HEK293 (cell line): ENCODE results near the gene SIRT7.

Experiments
- CTCF ChIP-seq: fragments of 450-650 bp; formaldehyde crosslinking; IDR thresholded peaks from 2 replicates; pipeline ENCODE4 v1.5.1; 2016; ENCODE audit warnings: missing biosample characterization, missing genetic modification characterization
- HOXC10 ChIP-seq: sonication (generic); formaldehyde crosslinking; IDR thresholded peaks from 2 replicates; pipeline ENCODE4 v1.8.1; 2023; ENCODE audit warnings: mild to moderate bottlenecking, missing genetic modification reagents
- REST ChIP-seq: fragments of 450-650 bp; formaldehyde crosslinking; IDR thresholded peaks from 2 replicates; pipeline ENCODE4 v1.5.1; 2016; ENCODE audit warnings: missing biosample characterization, missing genetic modification characterization
- SETDB1 ChIP-seq: IDR thresholded peaks from one replicate; pipeline ENCODE4 v1.6.1; 2017; ENCODE audit warnings: mild to moderate bottlenecking, low read length, moderate library complexity, mixed read lengths; ENCODE audit not compliant: insufficient read length
- YY1 ChIP-seq: fragments of 450-650 bp; formaldehyde crosslinking; IDR thresholded peaks from 2 replicates; pipeline ENCODE4 v1.5.1; 2018; ENCODE audit warnings: missing biosample characterization, missing genetic modification characterization
- ZBTB1 ChIP-seq: fragments of 450-650 bp; formaldehyde crosslinking; IDR thresholded peaks from 2 replicates; pipeline ENCODE4 v1.5.1; 2016; ENCODE audit warnings: missing biosample characterization, missing genetic modification characterization
- ZBTB7A ChIP-seq: fragments of 450-650 bp; formaldehyde crosslinking; IDR thresholded peaks from 2 replicates; pipeline ENCODE4 v1.5.1; 2016; ENCODE audit warnings: low read depth, missing biosample characterization, missing genetic modification characterization
- ZNF248 ChIP-seq: fragments of 450-650 bp; formaldehyde crosslinking; IDR thresholded peaks from 2 replicates; pipeline ENCODE4 v1.5.1; 2017; ENCODE audit warnings: missing biosample characterization, missing genetic modification characterization
- ZNF266 ChIP-seq: fragments of 450-650 bp; formaldehyde crosslinking; IDR thresholded peaks from 2 replicates; pipeline ENCODE4 v1.5.1; 2016; ENCODE audit warnings: missing biosample characterization, missing genetic modification characterization, low read depth
- ZNF600 ChIP-seq: fragments of 450-650 bp; formaldehyde crosslinking; IDR thresholded peaks from 2 replicates; pipeline ENCODE4 v1.5.1; 2016; ENCODE audit warnings: missing biosample characterization, missing genetic modification characterization
- ZSCAN30 ChIP-seq: fragments of 450-650 bp; IDR thresholded peaks from 2 replicates; pipeline ENCODE4 v1.5.1; 2018; ENCODE audit warnings: missing biosample characterization, mild to moderate bottlenecking, missing genetic modification characterization, moderate library complexity

- no peak for TF ChIP-seq REST (tag by site-specific recombination)
- no peak for TF ChIP-seq ZNF248
- no peak for TF ChIP-seq CTCF
- TF ChIP-seq ZBTB1 (tag by site-specific recombination) = no peak
- no peak for TF ChIP-seq YY1 (tag by site-specific recombination)
- no peak for TF ChIP-seq ZNF600 (tag by site-specific recombination)
- TF ChIP-seq HOXC10 (CRISPR knock-in tag) = no peak
- no peak for TF ChIP-seq ZNF266 (tag by site-specific recombination)
- TF ChIP-seq ZSCAN30 (tag by site-specific recombination) = no peak
- TF ChIP-seq ZBTB7A (tag by site-specific recombination) = no peak
- TF ChIP-seq SETDB1 = no peak
These were observed 30.8 kb upstream of the SIRT7 start for GRCh38 chr17:81948635-81949378.
